Epithelial cell of esophagus (primary cell): ENCODE results near the gene OR10Z1.

Experiments
- DNase-seq: peaks from one replicate; pipeline ENCODE4 v3.0.0; 2010; ENCODE audit warnings: low read depth
- H3K4me3 ChIP-seq: 2 replicates; pipeline ENCODE4 v1.5.1; 2011; ENCODE audit warnings: mild to moderate bottlenecking, low read length, control low read depth
- CTCF ChIP-seq: IDR thresholded peaks from 2 replicates; pipeline ENCODE4 v1.5.1; 2011; ENCODE audit warnings: low read depth, mild to moderate bottlenecking, low read length, control low read depth, inconsistent platforms; ENCODE audit not compliant: insufficient read depth; ENCODE audit errors: missing control alignments

OR10Z1 gene

GRCh38 chr1:158654571-158654970, 49.5 kb downstream of the OR10Z1 start:
- TF ChIP-seq CTCF: no peak
- DNase-seq: no peak
- H3K4me3 ChIP-seq: no peak overlapping the region
